GM12872 (cell line): Measurements from ENCODE around the gene NUP188.
A peak's percentile ranks its signal among the peaks of the same experiment; 100 is the strongest.

Source experiments
- TF ChIP-seq, protein P1 (sequence below): IDR thresholded peaks from 3 replicates; pipeline ENCODE4 v1.5.1; 2011; ENCODE audit warnings: low read depth, mild to moderate bottlenecking, low read length, moderate library complexity; ENCODE audit not compliant: insufficient read depth

NUP188 gene

DNA sequence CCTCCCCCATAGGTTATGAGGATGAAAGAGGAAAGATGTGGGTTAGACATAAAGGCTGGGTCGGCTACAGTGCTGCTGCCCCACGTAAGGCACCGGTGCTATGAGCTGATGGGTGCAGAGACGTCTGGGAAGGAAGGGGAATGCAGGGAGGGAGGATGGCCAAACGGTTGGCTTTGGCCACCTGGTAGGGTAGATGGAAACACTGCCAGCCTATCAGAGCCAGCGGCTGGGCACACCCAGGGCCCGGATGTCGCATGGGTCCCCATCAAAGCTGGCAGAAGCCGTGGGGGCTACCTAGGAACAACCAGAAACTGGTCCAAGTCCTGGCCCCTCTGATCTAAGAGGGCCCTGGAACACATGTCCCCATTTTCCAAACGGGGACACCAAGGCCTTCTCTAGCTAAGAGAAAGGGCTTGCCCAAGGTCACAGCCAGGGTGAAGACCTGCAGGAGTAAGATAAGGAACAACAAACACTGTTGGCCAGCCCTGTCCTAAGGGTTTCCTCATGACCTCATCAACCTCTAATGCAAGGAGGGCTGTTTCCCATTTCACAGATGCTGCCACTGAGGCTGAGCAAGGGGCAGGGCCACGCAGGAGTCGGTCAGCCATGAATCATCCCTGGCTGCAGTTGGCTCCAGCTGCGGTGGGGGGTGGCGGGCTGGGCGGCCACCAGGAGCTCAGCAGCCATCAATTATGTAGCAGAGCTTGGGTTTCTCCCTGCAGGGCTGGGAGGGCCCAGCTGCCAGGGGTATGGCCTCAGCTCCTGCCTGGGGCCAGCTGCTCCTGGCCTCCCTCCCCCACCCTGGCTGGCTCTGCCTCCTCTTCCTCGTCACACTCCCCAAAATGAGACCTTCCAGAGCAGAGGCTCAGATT is 75.8 kb downstream of the NUP188 start:
- TF ChIP-seq, protein P1, sequence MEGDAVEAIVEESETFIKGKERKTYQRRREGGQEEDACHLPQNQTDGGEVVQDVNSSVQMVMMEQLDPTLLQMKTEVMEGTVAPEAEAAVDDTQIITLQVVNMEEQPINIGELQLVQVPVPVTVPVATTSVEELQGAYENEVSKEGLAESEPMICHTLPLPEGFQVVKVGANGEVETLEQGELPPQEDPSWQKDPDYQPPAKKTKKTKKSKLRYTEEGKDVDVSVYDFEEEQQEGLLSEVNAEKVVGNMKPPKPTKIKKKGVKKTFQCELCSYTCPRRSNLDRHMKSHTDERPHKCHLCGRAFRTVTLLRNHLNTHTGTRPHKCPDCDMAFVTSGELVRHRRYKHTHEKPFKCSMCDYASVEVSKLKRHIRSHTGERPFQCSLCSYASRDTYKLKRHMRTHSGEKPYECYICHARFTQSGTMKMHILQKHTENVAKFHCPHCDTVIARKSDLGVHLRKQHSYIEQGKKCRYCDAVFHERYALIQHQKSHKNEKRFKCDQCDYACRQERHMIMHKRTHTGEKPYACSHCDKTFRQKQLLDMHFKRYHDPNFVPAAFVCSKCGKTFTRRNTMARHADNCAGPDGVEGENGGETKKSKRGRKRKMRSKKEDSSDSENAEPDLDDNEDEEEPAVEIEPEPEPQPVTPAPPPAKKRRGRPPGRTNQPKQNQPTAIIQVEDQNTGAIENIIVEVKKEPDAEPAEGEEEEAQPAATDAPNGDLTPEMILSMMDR: no peak

- TF ChIP-seq, protein P1: no peak
These were observed 76.4 kb downstream of the NUP188 start for GRCh38 chr9:129023908-129024233.

- TF ChIP-seq, protein P1: no peak
These were observed 79.1 kb downstream of the NUP188 start for GRCh38 chr9:129026442-129027223.

GRCh38 chr9:129027224-129027684 is 79.8 kb downstream of the NUP188 start:
- TF ChIP-seq, protein P1: no peak

DNA sequence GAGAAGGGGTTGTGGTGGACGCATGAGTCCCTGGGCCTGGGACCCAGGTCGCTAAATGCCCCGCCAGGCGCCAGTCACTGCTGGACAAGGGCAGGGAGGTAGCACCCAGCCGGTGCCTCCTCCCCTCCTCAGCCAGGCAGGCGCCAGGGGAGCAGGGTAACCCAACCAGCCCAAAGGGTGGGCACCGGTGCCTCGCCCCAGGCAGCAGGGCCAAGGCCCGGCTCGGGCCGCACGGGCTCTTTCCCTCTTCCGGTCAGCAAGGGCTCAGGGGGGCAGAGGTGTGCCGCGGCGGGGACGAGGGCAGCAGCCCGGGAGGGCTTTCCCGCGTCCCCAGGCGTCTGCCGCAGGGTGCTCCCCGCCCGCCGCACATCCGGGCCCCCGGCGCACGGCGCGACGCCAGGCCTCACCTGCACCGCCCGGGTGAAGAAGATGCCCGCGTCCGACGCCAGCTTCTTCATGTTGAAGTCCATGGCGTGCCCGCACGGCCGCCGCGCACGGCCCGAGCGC is 80.2 kb downstream of the NUP188 start:
- TF ChIP-seq, protein P1: no peak

DNA sequence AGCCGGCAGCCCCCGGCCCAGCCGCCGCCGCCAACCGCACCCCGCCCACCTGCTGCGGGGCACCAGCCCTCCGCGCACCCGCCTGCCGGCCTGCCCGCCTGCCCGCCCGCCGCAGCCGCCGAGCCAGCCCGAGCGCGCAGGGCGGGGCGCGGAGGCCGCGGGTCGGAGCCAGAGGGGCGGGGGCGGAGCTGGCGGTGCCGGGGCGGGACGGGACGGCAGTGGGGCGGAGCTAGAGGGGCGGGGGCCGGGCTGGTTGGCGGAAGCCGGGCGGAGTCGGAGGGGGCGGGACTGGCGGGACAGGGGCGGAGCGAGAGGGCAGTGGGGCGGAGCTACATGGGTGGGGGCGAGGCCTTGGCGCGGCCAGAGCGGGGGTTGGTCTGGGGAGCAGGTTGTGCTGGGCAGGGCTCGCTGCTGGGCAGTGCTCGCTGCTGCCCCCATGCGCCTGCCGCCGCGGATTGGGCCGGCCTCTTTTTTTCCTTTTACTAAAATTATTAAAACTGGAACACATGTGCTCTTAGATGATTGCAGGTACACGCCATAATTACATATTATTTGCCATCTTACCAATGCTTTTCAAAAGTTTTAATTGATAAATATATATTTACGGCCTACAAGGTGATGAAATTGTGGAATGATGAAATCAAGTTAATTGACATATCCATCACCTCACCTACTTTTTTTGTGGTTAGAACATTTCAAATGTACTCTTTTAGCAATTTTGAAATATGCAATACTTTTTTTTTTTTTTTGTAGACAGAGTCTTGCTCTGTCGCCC is 80.9 kb downstream of the NUP188 start, which contains the start of gene SH3GLB2:
TSS of gene SH3GLB2 (minus strand) at position 140 of the 775 bp plus-strand sequence. CDS start 177 bp downstream, outside the sequence.
- TF ChIP-seq, protein P1: peak; percentile 80
